Upper lobe of right lung (tissue), 1 donor: ENCODE measurements around the gene CD180. TPM values are rescaled to one million over a fixed set of nuclear protein-coding genes. Genes with fewer than 3 reads are reported as not detected.
A peak's percentile ranks its signal among the peaks of the same experiment; 100 is the strongest.

Experiments
- ATAC-seq: fragments of 200-7000 bp; cut with Tn5 transposase; one replicate; pipeline ENCODE4 v1.9.1; 2020; ENCODE audit warnings: mild to moderate bottlenecking, moderate library complexity
- DNase-seq: peaks from one replicate; pipeline ENCODE4 v3.0.0-alpha.2; 2020
- H3K27ac ChIP-seq: fragments of 200-600 bp; one replicate; pipeline ENCODE4 v1.8.0; 2022
- H3K27me3 ChIP-seq: fragments of 200-600 bp; one replicate; pipeline ENCODE4 v1.8.0; 2022; ENCODE audit warnings: mild to moderate bottlenecking
- H3K36me3 ChIP-seq: fragments of 200-600 bp; one replicate; pipeline ENCODE4 v1.8.0; 2022
- H3K4me1 ChIP-seq: fragments of 200-600 bp; one replicate; pipeline ENCODE4 v1.8.0; 2022
- H3K4me3 ChIP-seq: fragments of 200-600 bp; one replicate; pipeline ENCODE4 v1.8.0; 2022; ENCODE audit warnings: mild to moderate bottlenecking
- H3K9me3 ChIP-seq: fragments of 200-600 bp; one replicate; pipeline ENCODE4 v1.8.0; 2022
- CTCF ChIP-seq: fragments of 200-600 bp; IDR thresholded peaks from one replicate; pipeline ENCODE4 v1.8.0; 2022; ENCODE audit warnings: antibody characterized with exemption
- intact Hi-C: fragments of 100-400 bp; cut with DNase I; formaldehyde crosslinking; loops from one replicate; pipeline ENCODE4 v1.11.0; 2022
- total RNA-seq: library from RNA; stranded (reverse); fragmentation: NEBNext Ultra II Directional; extraction: Animal tissue kit (Norgen Biotek cat#: 25700); gene quantifications from one replicate; pipeline ENCODE4 v1.2.1, GENCODE V29; 2021
- donor health status: DM: no; HTN: yes; CAD: no; lungs with severe emphysema.

The CD180 gene
- total RNA-seq, 1 donor from 2014 or later = 3.0 TPM

- intact Hi-C loops = no loop called here
- no peak for TF ChIP-seq CTCF
- no peak for ATAC-seq
Measured at GRCh38 chr5:67170767-67171166, 25.8 kb downstream of the CD180 start.

GRCh38 chr5:67168069-67168468 is 28.5 kb downstream of the CD180 start:
- DNase-seq (no peak), ATAC-seq (no peak)
- peaks cover 38% of the 10 kb centered on the region for H3K36me3 ChIP-seq
- no peaks in the 10 kb centered on the region for H3K9me3 ChIP-seq
- TF ChIP-seq CTCF = no peak
- H3K4me3 ChIP-seq = no peak overlapping the region
- peaks cover 9% of the 10 kb centered on the region for H3K4me1 ChIP-seq
- H3K27ac ChIP-seq = peak overlapping the region; percentile 56
- H3K27me3 ChIP-seq = no peaks in the 10 kb centered on the region
- intact Hi-C loops = no loop called here

More at GRCh38 chr5:67170767-67171166, 25.8 kb downstream of the CD180 start:
- no peak overlapping the region for H3K4me3 ChIP-seq
- DNase-seq = no peak
- H3K4me1 ChIP-seq = peaks cover 9% of the 10 kb centered on the region
- H3K27ac ChIP-seq = no peak overlapping the region
- peaks cover 11% of the 10 kb centered on the region for H3K36me3 ChIP-seq
- H3K27me3 ChIP-seq = no peaks in the 10 kb centered on the region
- H3K9me3 ChIP-seq = no peaks in the 10 kb centered on the region

- Histone ChIP-seq H3K27ac (peak overlapping the region; percentile 95), H3K4me1 (peaks cover 9% of the 10 kb centered on the region), H3K9me3 (no peaks in the 10 kb centered on the region), H3K36me3 (peaks cover 52% of the 10 kb centered on the region), H3K4me3 (peak overlapping the region; percentile 39), H3K27me3 (no peaks in the 10 kb centered on the region)
- DNase-seq (peak; percentile 89), ATAC-seq (peak; percentile 85)
- TF ChIP-seq CTCF = no peak
- intact Hi-C loops = no loop called here
Measured at GRCh38 chr5:67166460-67167285, 29.9 kb downstream of the CD180 start.

GRCh38 chr5:67165526-67166459 is 30.8 kb downstream of the CD180 start:
- ATAC-seq (peak; percentile 85), DNase-seq (peak; percentile 91)
- peak overlapping the region; percentile 39 for H3K4me3 ChIP-seq
- no peaks in the 10 kb centered on the region for H3K27me3 ChIP-seq
- intact Hi-C loops = no loop called here
- H3K36me3 ChIP-seq = peaks cover 60% of the 10 kb centered on the region
- peak overlapping the region; percentile 95 for H3K27ac ChIP-seq
- peaks cover 9% of the 10 kb centered on the region for H3K4me1 ChIP-seq
- H3K9me3 ChIP-seq = no peaks in the 10 kb centered on the region
- peak; percentile 63 for TF ChIP-seq CTCF

GRCh38 chr5:67164856-67165525 is 31.6 kb downstream of the CD180 start:
- intact Hi-C loops = no loop called here
- no peak for TF ChIP-seq CTCF
- Histone ChIP-seq H3K27ac (peak overlapping the region; percentile 95), H3K4me3 (peak overlapping the region; percentile 39), H3K9me3 (no peaks in the 10 kb centered on the region), H3K4me1 (peaks cover 9% of the 10 kb centered on the region), H3K27me3 (no peaks in the 10 kb centered on the region), H3K36me3 (peaks cover 60% of the 10 kb centered on the region)
- peak; percentile 60 for DNase-seq
- no peak for ATAC-seq
